Putamen (tissue), 1 donor: Measurements from ENCODE around the gene NDST3.

ENCODE experiments used
- DNase-seq: peaks from one replicate; pipeline ENCODE4 v3.0.0-alpha.2; 2016; ENCODE audit warnings: low spot score

NDST3 gene

GRCh38 chr4:118081434-118081833 lies 47.1 kb downstream of the NDST3 start:
- DNase-seq: no peak

GRCh38 chr4:118082182-118082581 lies 47.9 kb downstream of the NDST3 start:
- DNase-seq: no peak

- no peak for DNase-seq
Observed at GRCh38 chr4:118085700-118086099, 51.4 kb downstream of the NDST3 start.

- peak; percentile 77 for DNase-seq
Observed at GRCh38 chr4:118086344-118086743, 52.1 kb downstream of the NDST3 start.

- no peak for DNase-seq
Observed at GRCh38 chr4:118087366-118087765, 53.1 kb downstream of the NDST3 start.

GRCh38 chr4:118099106-118099505 lies 64.8 kb downstream of the NDST3 start:
- no peak for DNase-seq

GRCh38 chr4:118102195-118102594 lies 67.9 kb downstream of the NDST3 start:
- DNase-seq: no peak

- no peak for DNase-seq
Observed at GRCh38 chr4:118112117-118113046, 78.1 kb downstream of the NDST3 start.

- no peak for DNase-seq
Observed at GRCh38 chr4:118113220-118113619, 78.9 kb downstream of the NDST3 start.

- DNase-seq: no peak
Observed at GRCh38 chr4:118114720-118115119, 80.4 kb downstream of the NDST3 start.

- no peak for DNase-seq
Observed at GRCh38 chr4:118120120-118120760, 86.0 kb downstream of the NDST3 start.

GRCh38 chr4:118124997-118125396 lies 90.7 kb downstream of the NDST3 start:
- DNase-seq: no peak

- no peak for DNase-seq
Observed at GRCh38 chr4:118139241-118139640, 105.0 kb downstream of the NDST3 start.

- no peak for DNase-seq
Observed at GRCh38 chr4:118141240-118141639, 107.0 kb downstream of the NDST3 start.

- no peak for DNase-seq
Observed at GRCh38 chr4:118154649-118155048, 120.4 kb downstream of the NDST3 start.

GRCh38 chr4:118155516-118155915 lies 121.2 kb downstream of the NDST3 start:
- no peak for DNase-seq

GRCh38 chr4:118158763-118159375 lies 124.6 kb downstream of the NDST3 start:
- no peak for DNase-seq

- no peak for DNase-seq
Observed at GRCh38 chr4:118167306-118167705, 133.0 kb downstream of the NDST3 start.

- DNase-seq: no peak
Observed at GRCh38 chr4:118171381-118171780, 137.1 kb downstream of the NDST3 start.

- DNase-seq: no peak
Observed at GRCh38 chr4:118173126-118173525, 138.8 kb downstream of the NDST3 start.

GRCh38 chr4:118173956-118174725 lies 139.9 kb downstream of the NDST3 start:
- peak; percentile 14 for DNase-seq

GRCh38 chr4:118175506-118175905 lies 141.2 kb downstream of the NDST3 start:
- no peak for DNase-seq
